Mononuclear cell (primary cell): ENCODE data around the gene CXCL8. TPM values are rescaled to one million over a fixed set of nuclear protein-coding genes. Genes with fewer than 3 reads are reported as not detected.
"Not testable (repeated sequence)": the region's sequence is repeated elsewhere in the genome, so short reads cannot be mapped to it uniquely, and the experiment has no call there.

ENCODE experiments used
- H3K27me3 ChIP-seq: 2 replicates; pipeline ENCODE4 v1.6.0; 2011; ENCODE audit warnings: low read length, control low read depth; ENCODE audit not compliant: insufficient read depth
- H3K4me1 ChIP-seq: 2 replicates; pipeline ENCODE4 v1.5.1; 2011; ENCODE audit warnings: mild to moderate bottlenecking, low read length, control low read depth; ENCODE audit not compliant: insufficient read depth
- H3K4me3 ChIP-seq: 2 replicates; pipeline ENCODE4 v1.5.1; 2011; ENCODE audit warnings: mild to moderate bottlenecking, low read length, moderate library complexity
- H3K9me3 ChIP-seq: 2 replicates; pipeline ENCODE4 v1.5.1; 2011; ENCODE audit warnings: low read depth, mild to moderate bottlenecking, control low read depth, low read length
- total RNA-seq: library from RNA; depleted of rRNA; stranded (reverse); fragments of >200 nt; gene quantifications from one replicate; pipeline ENCODE4 v1.2.3, GENCODE V29; 2012

The CXCL8 gene
- total RNA-seq, 1 donor: 7,833 TPM

GRCh38 chr4:73750730-73751129, 10.4 kb downstream of the CXCL8 start:
- Histone ChIP-seq H3K4me1 (no peaks in the 10 kb centered on the region), H3K4me3 (no peak overlapping the region), H3K9me3 (no peaks in the 10 kb centered on the region), H3K27me3 (no peaks in the 10 kb centered on the region)

- H3K27me3 ChIP-seq: no peaks in the 10 kb centered on the region
- H3K4me1 ChIP-seq: no peaks in the 10 kb centered on the region
- no peak overlapping the region for H3K4me3 ChIP-seq
- no peaks in the 10 kb centered on the region for H3K9me3 ChIP-seq
Observed at GRCh38 chr4:73751166-73751565, 10.8 kb downstream of the CXCL8 start.

DNA sequence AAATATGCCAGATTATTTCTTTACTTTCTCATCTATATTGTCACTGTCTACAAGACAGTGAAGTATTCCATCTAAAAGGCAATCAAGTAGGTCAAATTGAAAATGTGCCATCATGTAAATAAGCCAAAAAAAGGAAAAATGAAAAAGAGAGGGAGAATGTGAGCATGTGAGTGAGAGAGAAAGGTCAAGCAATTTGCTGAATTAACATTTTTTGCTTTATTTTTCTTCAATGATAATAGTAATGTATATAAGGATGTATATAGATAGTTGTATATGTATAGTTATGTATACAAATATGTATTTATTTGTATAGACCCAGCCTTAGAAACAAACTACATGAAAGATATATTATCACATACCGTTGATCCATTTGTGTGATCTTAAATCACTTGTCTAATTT, 11.5 kb downstream of the CXCL8 start:
- H3K4me3 ChIP-seq: no peak overlapping the region
- no peaks in the 10 kb centered on the region for H3K27me3 ChIP-seq
- H3K4me1 ChIP-seq: no peaks in the 10 kb centered on the region
- no peaks in the 10 kb centered on the region for H3K9me3 ChIP-seq

DNA sequence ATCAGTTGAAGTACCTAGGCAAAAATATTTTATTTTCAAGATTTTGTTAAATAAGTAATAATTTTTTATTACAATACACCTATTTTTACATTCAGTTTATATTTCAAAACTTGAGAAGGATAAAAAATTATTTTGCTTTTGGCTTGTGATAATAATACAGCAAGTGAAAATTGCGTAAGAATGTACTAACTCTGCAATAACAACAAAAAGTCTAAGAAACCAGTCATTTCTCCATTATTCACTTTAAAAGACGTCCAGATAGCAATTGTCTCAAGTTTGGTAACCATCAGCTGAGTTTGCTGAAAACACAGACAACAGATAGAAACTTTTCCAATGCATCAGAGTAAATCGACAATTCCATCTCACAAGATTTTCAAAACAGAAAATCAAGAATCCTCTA, 12.1 kb downstream of the CXCL8 start:
- Histone ChIP-seq H3K27me3 (no peaks in the 10 kb centered on the region), H3K4me1 (no peaks in the 10 kb centered on the region), H3K4me3 (no peak overlapping the region), H3K9me3 (no peaks in the 10 kb centered on the region)

- no peaks in the 10 kb centered on the region for H3K4me1 ChIP-seq
- no peaks in the 10 kb centered on the region for H3K27me3 ChIP-seq
- no peak overlapping the region for H3K4me3 ChIP-seq
- no peaks in the 10 kb centered on the region for H3K9me3 ChIP-seq
Observed at GRCh38 chr4:73753215-73753614, 12.8 kb downstream of the CXCL8 start.

DNA sequence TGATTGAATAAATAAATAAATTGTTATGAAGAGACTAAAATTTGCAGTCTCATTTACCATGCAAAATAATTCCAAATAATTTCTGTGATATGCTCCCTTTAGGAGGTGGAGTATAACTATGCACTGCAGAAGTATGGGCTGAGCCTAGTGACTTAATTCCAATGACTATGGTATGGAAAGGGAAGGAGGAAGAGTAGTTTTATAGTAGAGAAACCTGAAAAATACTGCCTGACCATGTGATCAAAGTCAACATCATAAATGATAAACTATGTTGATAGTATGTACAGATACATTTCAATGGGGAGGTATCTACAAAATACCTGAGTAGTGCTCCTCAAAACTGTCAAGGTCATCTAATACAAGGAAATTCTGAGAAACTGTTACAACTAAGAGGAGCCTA, 14.6 kb downstream of the CXCL8 start:
- Histone ChIP-seq H3K27me3 (no peaks in the 10 kb centered on the region), H3K4me1 (peaks cover 4% of the 10 kb centered on the region), H3K4me3 (no peak overlapping the region), H3K9me3 (no peaks in the 10 kb centered on the region)

- Histone ChIP-seq H3K9me3 (no peaks in the 10 kb centered on the region), H3K4me1 (peaks cover 36% of the 10 kb centered on the region), H3K4me3 (no peak overlapping the region), H3K27me3 (no peaks in the 10 kb centered on the region)
Observed at GRCh38 chr4:73759357-73759756, 19.0 kb downstream of the CXCL8 start.

GRCh38 chr4:73761856-73762255, 21.5 kb downstream of the CXCL8 start:
- H3K27me3 ChIP-seq: no peaks in the 10 kb centered on the region
- H3K9me3 ChIP-seq: no peaks in the 10 kb centered on the region
- no peak overlapping the region for H3K4me3 ChIP-seq
- peaks cover 36% of the 10 kb centered on the region for H3K4me1 ChIP-seq

DNA sequence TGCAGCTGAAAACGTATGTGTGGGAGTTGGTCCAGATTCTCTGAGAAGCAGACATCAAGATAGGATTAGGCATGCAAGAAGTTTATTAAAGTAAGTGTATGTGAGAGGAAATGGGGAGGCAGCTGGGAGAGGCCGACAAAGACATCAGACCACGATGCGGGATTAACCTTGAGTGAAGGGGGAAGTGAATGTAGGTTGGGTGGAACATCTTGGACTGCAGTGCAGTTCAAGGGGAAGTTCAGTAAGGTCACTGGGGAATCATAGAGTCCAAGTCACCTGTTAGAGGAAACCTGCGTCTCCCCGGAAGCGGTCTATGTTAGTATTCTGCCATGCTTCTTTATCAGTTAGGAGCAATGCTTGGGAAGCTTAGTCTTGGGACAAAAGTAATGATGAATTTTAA, 22.0 kb downstream of the CXCL8 start:
- no peak overlapping the region for H3K4me3 ChIP-seq
- H3K4me1 ChIP-seq: peaks cover 36% of the 10 kb centered on the region
- H3K27me3 ChIP-seq: no peaks in the 10 kb centered on the region
- H3K9me3 ChIP-seq: no peaks in the 10 kb centered on the region

- H3K4me3 ChIP-seq: no peak overlapping the region
- no peaks in the 10 kb centered on the region for H3K27me3 ChIP-seq
- peaks cover 36% of the 10 kb centered on the region for H3K4me1 ChIP-seq
- H3K9me3 ChIP-seq: no peaks in the 10 kb centered on the region
Observed at GRCh38 chr4:73763877-73764276, 23.5 kb downstream of the CXCL8 start.

GRCh38 chr4:73764513-73764912, 24.1 kb downstream of the CXCL8 start:
- Histone ChIP-seq H3K27me3 (no peaks in the 10 kb centered on the region), H3K4me1 (peaks cover 36% of the 10 kb centered on the region)

DNA sequence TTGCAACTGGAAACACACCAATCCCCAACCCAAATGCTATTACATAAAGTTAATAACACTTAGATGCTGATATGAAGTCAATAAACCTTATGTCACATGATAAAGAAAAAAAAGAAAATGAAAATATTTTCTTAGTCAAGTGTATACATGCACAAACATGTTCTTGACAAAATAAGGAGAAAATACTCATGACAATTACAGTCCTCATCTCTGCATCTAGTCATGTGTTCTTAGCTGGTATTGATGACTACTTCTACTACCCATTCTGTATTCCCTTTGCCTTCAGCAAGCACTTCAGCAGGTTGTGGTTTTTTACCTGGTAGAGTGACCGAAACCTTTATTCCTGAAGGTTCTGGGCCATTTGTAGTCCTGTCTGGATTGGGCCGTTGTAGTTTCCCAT, 24.9 kb downstream of the CXCL8 start:
- no peaks in the 10 kb centered on the region for H3K27me3 ChIP-seq
- H3K4me3 ChIP-seq: no peak overlapping the region
- H3K9me3 ChIP-seq: no peaks in the 10 kb centered on the region
- H3K4me1 ChIP-seq: peaks cover 31% of the 10 kb centered on the region

More at GRCh38 chr4:73764513-73764912, 24.1 kb downstream of the CXCL8 start:
- Histone ChIP-seq H3K4me3 (no peak overlapping the region), H3K9me3 (no peaks in the 10 kb centered on the region)

DNA sequence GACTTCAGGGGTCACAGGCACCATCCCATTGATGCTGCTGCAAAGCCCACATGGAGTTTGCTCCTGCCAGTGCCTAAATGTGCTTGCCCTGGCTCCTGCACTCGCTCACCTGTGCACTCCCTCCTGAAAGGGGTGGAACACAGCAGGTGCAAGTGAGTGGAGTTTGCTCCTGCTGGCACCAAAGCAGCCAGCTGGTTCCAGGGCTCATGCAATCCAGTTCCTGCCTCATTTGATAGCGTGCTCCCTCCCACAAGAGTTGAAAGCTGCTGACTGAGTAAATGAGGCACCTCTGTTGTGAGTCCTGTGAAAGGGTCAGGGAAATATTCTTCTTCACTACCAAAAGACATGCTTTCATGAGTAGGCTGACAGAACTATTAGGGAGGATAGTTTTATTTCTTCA, 30.5 kb downstream of the CXCL8 start:
- Histone ChIP-seq H3K4me1 (peaks cover 8% of the 10 kb centered on the region), H3K27me3 (no peaks in the 10 kb centered on the region), H3K9me3 (no peaks in the 10 kb centered on the region), H3K4me3 (no peak overlapping the region)

DNA sequence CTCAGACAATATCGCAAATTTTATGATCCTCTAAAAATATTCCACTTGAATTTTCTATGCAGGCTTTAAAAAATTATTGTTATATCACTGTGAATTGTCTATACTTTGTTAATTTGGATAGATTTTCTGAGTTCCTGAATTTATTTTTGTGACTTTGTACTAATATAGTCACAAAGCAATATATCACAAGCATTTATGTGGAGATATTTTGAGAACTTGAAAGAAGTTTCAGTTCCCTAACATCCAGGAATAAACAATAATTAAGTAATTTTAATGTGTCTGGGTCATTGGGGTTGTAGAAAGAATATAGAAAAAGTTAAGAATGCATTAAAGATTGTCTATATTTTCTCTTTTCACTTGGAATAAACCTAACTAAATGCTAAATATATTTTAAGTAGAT, 32.0 kb downstream of the CXCL8 start:
- H3K4me1 ChIP-seq: peaks cover 8% of the 10 kb centered on the region
- H3K9me3 ChIP-seq: no peaks in the 10 kb centered on the region
- H3K4me3 ChIP-seq: no peak overlapping the region

GRCh38 chr4:73774406-73774805, 34.0 kb downstream of the CXCL8 start:
- not testable (repeated sequence) for H3K9me3 ChIP-seq, H3K27me3 ChIP-seq, H3K4me3 ChIP-seq, H3K4me1 ChIP-seq

More for the DNA sequence above, 32.0 kb downstream of the CXCL8 start:
- no peaks in the 10 kb centered on the region for H3K27me3 ChIP-seq

GRCh38 chr4:73776321-73776729, 36.0 kb downstream of the CXCL8 start:
- H3K9me3 ChIP-seq: no peaks in the 10 kb centered on the region

DNA sequence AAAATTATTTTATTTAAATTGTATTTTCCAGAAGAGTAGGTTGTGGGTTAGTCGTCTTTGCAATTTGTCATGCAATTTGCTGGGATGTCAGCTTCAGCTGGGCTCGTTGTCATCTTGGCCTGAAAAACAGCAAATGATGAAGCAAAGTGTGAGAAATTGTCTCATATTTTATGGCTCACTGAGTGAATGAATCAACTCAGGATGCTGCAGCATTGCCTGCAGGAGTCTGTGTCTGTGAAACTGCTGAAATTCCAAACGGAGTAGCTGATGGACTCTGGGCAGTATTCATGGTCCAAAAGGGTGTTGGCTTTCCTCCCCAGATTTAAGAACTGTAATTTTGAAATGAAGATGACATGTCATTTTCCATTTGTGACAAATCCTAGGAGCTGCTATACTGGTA, 37.2 kb downstream of the CXCL8 start:
- H3K27me3 ChIP-seq: no peaks in the 10 kb centered on the region
- H3K4me1 ChIP-seq: no peaks in the 10 kb centered on the region
- H3K4me3 ChIP-seq: no peak overlapping the region
- H3K9me3 ChIP-seq: no peaks in the 10 kb centered on the region

More at GRCh38 chr4:73776321-73776729, 36.0 kb downstream of the CXCL8 start:
- Histone ChIP-seq H3K4me3 (no peak overlapping the region), H3K4me1 (no peaks in the 10 kb centered on the region), H3K27me3 (no peaks in the 10 kb centered on the region)
